ENCODE results near the gene ELL.

ELL gene

GRCh38 chr19:18508585-18508984 is 13.3 kb downstream of the ELL start:
- DNase-seq, result no peak
- H3K36me3 ChIP-seq (replicated peaks), result no peaks in the 10 kb centered on the region
- no peaks in the 10 kb centered on the region for H3K27me3 ChIP-seq (replicated peaks)
- TF ChIP-seq CTCF (IDR thresholded peaks at IDR 0.05; ENCODE audit: low read depth, low read length, missing control alignments), result no peak
- no peak overlapping the region for H3K27ac ChIP-seq
- in situ Hi-C loops (cut with HindIII; ENCODE audit: low pct_ligation_motif_present, low sequenced_read_pairs), result no loop called here
- no peak overlapping the region for H3K4me3 ChIP-seq (ENCODE audit: low read depth, low read length)

- Histone ChIP-seq H3K27ac (no peak overlapping the region), H3K4me3 (ENCODE audit: low read depth, low read length) (no peak overlapping the region), H3K27me3 (replicated peaks) (no peaks in the 10 kb centered on the region), H3K36me3 (replicated peaks) (no peaks in the 10 kb centered on the region)
- no peak for TF ChIP-seq CTCF (IDR thresholded peaks at IDR 0.05; ENCODE audit: low read depth, low read length, missing control alignments)
- peak; percentile 54 for DNase-seq
- in situ Hi-C loops (cut with HindIII; ENCODE audit: low pct_ligation_motif_present, low sequenced_read_pairs), result no loop called here
Measured at GRCh38 chr19:18507727-18508440, 14.0 kb downstream of the ELL start.

- in situ Hi-C loops (cut with HindIII; ENCODE audit: low pct_ligation_motif_present, low sequenced_read_pairs), result no loop called here
- Histone ChIP-seq H3K27ac (no peak overlapping the region), H3K27me3 (replicated peaks) (no peaks in the 10 kb centered on the region), H3K4me3 (ENCODE audit: low read depth, low read length) (no peak overlapping the region), H3K36me3 (replicated peaks) (no peaks in the 10 kb centered on the region)
- no peak for DNase-seq
- no peak for TF ChIP-seq CTCF (IDR thresholded peaks at IDR 0.05; ENCODE audit: low read depth, low read length, missing control alignments)
Measured at GRCh38 chr19:18507021-18507726, 14.7 kb downstream of the ELL start.

GRCh38 chr19:18506101-18506930 is 15.6 kb downstream of the ELL start:
- no peak overlapping the region for H3K4me3 ChIP-seq (ENCODE audit: low read depth, low read length)
- no peak for TF ChIP-seq CTCF (IDR thresholded peaks at IDR 0.05; ENCODE audit: low read depth, low read length, missing control alignments)
- no peaks in the 10 kb centered on the region for H3K36me3 ChIP-seq (replicated peaks)
- in situ Hi-C loops (cut with HindIII; ENCODE audit: low pct_ligation_motif_present, low sequenced_read_pairs), result no loop called here
- H3K27ac ChIP-seq, result no peak overlapping the region
- DNase-seq, result no peak
- no peaks in the 10 kb centered on the region for H3K27me3 ChIP-seq (replicated peaks)

GRCh38 chr19:18504886-18505610 is 16.8 kb downstream of the ELL start:
- in situ Hi-C loops (cut with HindIII; ENCODE audit: low pct_ligation_motif_present, low sequenced_read_pairs), result no loop called here
- TF ChIP-seq CTCF (IDR thresholded peaks at IDR 0.05; ENCODE audit: low read depth, low read length, missing control alignments), result no peak
- Histone ChIP-seq H3K36me3 (replicated peaks) (no peaks in the 10 kb centered on the region), H3K27ac (no peak overlapping the region), H3K27me3 (replicated peaks) (no peaks in the 10 kb centered on the region), H3K4me3 (ENCODE audit: low read depth, low read length) (no peak overlapping the region)
- no peak for DNase-seq

Data from brain microvascular endothelial cell (primary cell).